ENCODE data around the gene FRMD4A.

- TF ChIP-seq FOXA1 (IDR thresholded peaks at IDR 0.05), result no peak
- no peak for TF ChIP-seq BHLHE40 (IDR thresholded peaks at IDR 0.05; ENCODE audit: borderline replicate concordance)
- no peak for TF ChIP-seq PKNOX1 (IDR thresholded peaks at IDR 0.05)
- TF ChIP-seq FOXK2 (IDR thresholded peaks at IDR 0.05), result no peak
Measured at GRCh38 chr10:14182781-14183180, 147.9 kb downstream of the FRMD4A start.
